HepG2 (cell line): ENCODE measurements around the gene EMILIN3. TPM values are rescaled to one million over a fixed set of nuclear protein-coding genes. Genes with fewer than 3 reads are reported as not detected.
A peak's percentile ranks its signal among the peaks of the same experiment; 100 is the strongest.

ENCODE experiments used
- LCORL ChIP-seq, 2 experiments: fragments of 450-650 bp in 1 of 2; sonication (generic) in 1 of 2; formaldehyde crosslinking in 1 of 2; IDR thresholded peaks; 2 replicates each; pipeline versions ENCODE4 v1.5.0 to v1.6.1; 2017 to 2020; ENCODE audit warnings: antibody characterized with exemption in 1 of 2, missing genetic modification reagents in 1 of 2
- NR1H2 ChIP-seq: sonication (generic); formaldehyde crosslinking; IDR thresholded peaks from 2 replicates; pipeline ENCODE4 v1.8.1; 2022; ENCODE audit warnings: low read depth, missing genetic modification reagents, borderline replicate concordance
- PHF8 ChIP-seq: sonication (generic); formaldehyde crosslinking; IDR thresholded peaks from 2 replicates; pipeline ENCODE4 v1.5.0; 2020; ENCODE audit warnings: missing genetic modification reagents
- ZBTB4 ChIP-seq: sonication (generic); formaldehyde crosslinking; IDR thresholded peaks from 2 replicates; pipeline ENCODE4 v1.4.0; 2020; ENCODE audit warnings: missing genetic modification reagents, mild to moderate bottlenecking, borderline replicate concordance
- ZGPAT ChIP-seq: IDR thresholded peaks from 2 replicates; pipeline ENCODE4 v1.6.1; 2016; ENCODE audit warnings: mild to moderate bottlenecking
- ZNF317 ChIP-seq: sonication (generic); formaldehyde crosslinking; IDR thresholded peaks from 2 replicates; pipeline ENCODE4 v1.5.0; 2020; ENCODE audit warnings: mild to moderate bottlenecking, missing genetic modification reagents
- ZNF318 ChIP-seq: sonication (generic); formaldehyde crosslinking; IDR thresholded peaks from 2 replicates; pipeline ENCODE4 v1.4.0; 2020; ENCODE audit warnings: mild to moderate bottlenecking, missing genetic modification reagents
- ZNF784 ChIP-seq: sonication (generic); formaldehyde crosslinking; IDR thresholded peaks from 2 replicates; pipeline ENCODE4 v1.5.1; 2020; ENCODE audit warnings: missing genetic modification reagents, mild to moderate bottlenecking, borderline replicate concordance
- ZNF790 ChIP-seq: sonication (generic); formaldehyde crosslinking; IDR thresholded peaks from 2 replicates; pipeline ENCODE4 v1.8.0; 2022; ENCODE audit warnings: missing genetic modification reagents, mild to moderate bottlenecking, borderline replicate concordance
- polyA plus RNA-seq, 8 experiments: library from polyadenylated mRNA; depleted of rRNA in 3 of 8; stranded (reverse) in 7 of 8; unstranded in 1 of 8; fragments of >200 nt; fragmentation: Illumina TruSeq in 4 of 8; extraction: Trizol in 4 of 8; gene quantifications; 2 replicates each; pipeline versions ENCODE4 v1.2.1 to v1.2.3, GENCODE V29; 2011 to 2016; ENCODE audit warnings: low read depth in 4 of 8, missing spikeins in 1 of 8, mixed read lengths in 1 of 8; ENCODE audit not compliant: insufficient read depth in 1 of 8
- total RNA-seq, 5 experiments: library from RNA; depleted of rRNA; stranded (reverse); fragments of >200 nt; fragmentation: Illumina TruSeq; extraction: Trizol; gene quantifications; 2 replicates each; pipeline ENCODE4 v1.2.3, GENCODE V29; 2016; ENCODE audit warnings: low read depth in 1 of 5

Gene EMILIN3
- total and polyA plus RNA-seq, 2 of the 13 experiments (the other 11 are each of a cell fraction or from before 2014, with no cell fraction given) = 0.25 to 0.29 TPM

- TF ChIP-seq ZNF318 (CRISPR knock-in tag) = peak; percentile 44; the same call in 1 of the 2 replicates
- TF ChIP-seq ZNF790 (CRISPR knock-in tag) = 0 out of 2 replicates have a peak, but pooled peaks have one; percentile 45
- TF ChIP-seq ZNF784 = 0 out of 2 replicates have a peak, but pooled peaks have one; percentile 16
- peak; percentile 68 for TF ChIP-seq PHF8 (CRISPR knock-in tag)
- no peak for TF ChIP-seq ZNF317
- no peak for TF ChIP-seq NR1H2 (CRISPR knock-in tag)
- TF ChIP-seq LCORL (IDR thresholded peaks at IDR 0.05) = no peak
- TF ChIP-seq LCORL (CRISPR knock-in tag; IDR thresholded peaks at IDR 0.05) = peak; percentile 73
- peak; percentile 33; the same call in 1 of the 2 replicates for TF ChIP-seq ZGPAT (CRISPR knock-in tag)
- TF ChIP-seq ZBTB4 = 0 out of 2 replicates have a peak, but pooled peaks have one; percentile 75
Measured at GRCh38 chr20:41316602-41317545, 49.7 kb downstream of the EMILIN3 start (continued).
